ENCODE data around the gene THAP8. TPM values are rescaled to one million over a fixed set of nuclear protein-coding genes. Genes with fewer than 3 reads are reported as not detected.

THAP8 gene
- total RNA-seq, 1 experiment from 2014 or later, result 5.4 TPM

DNA sequence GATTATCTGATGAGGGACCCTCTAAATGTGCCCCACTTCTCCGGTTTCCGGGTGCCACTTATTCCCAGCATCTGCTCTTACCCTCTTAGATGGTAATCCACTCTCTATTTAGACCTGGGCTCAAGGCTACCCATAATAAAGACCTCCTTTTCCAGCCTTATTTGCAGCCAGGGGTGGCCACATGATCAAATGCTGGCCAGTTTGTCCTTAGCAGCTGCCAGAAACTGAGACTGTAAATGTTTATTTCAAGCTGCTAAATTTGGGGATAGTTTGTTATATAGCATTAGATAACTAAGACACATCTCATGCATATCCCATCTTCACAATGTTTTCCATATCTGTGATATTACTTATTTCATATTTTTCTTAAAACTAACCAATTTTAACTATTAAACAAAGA lies 10.1 kb downstream of the THAP8 start:
- no peaks in the 10 kb centered on the region for H3K9me3 ChIP-seq (ENCODE audit: control insufficient read depth, low read depth, low read length)
- no peaks in the 10 kb centered on the region for H3K23me2 ChIP-seq (ENCODE audit: insufficient read length, low read depth, low read length, poor library complexity, severe bottlenecking)
- WGBS (ENCODE audit: extremely low coverage, insufficient read length, low lambda C conversion rate), result no CpG with 5 or more reads among the region's 2 CpGs
- H3K27me3 Mint-ChIP-seq (ENCODE audit: low read depth), result no peaks in the 10 kb centered on the region; the same call in 1 of the 2 replicates
- no peak overlapping the region for H4K91ac ChIP-seq (ENCODE audit: insufficient read length, low read depth, low read length)
- no peaks in the 10 kb centered on the region; a peak in 1 of 5 replicates for H3K9me3 Mint-ChIP-seq
- H3K14ac ChIP-seq (ENCODE audit: insufficient read depth, low read length), result no peak overlapping the region
- no peaks in the 10 kb centered on the region for H4K20me1 ChIP-seq (ENCODE audit: control insufficient read depth, insufficient read depth, insufficient read length)
- no peak overlapping the region for H3K4me2 ChIP-seq (ENCODE audit: insufficient read depth, insufficient read length, low read length)
- H3K4ac ChIP-seq (ENCODE audit: low read depth, low read length), result no peak overlapping the region
- no peaks in the 10 kb centered on the region for H3K4me1 ChIP-seq (ENCODE audit: insufficient read depth, low read length)
- no peak overlapping the region for H2AFZ ChIP-seq (ENCODE audit: low read length)
- no peak overlapping the region for H3K56ac ChIP-seq (ENCODE audit: insufficient read length, low read depth, low read length)
- no peak overlapping the region for H3K9ac ChIP-seq (ENCODE audit: extremely low read depth, insufficient read length, low read length)
- peaks cover 3 to 6% (median 6%) of the 10 kb centered on the region in 3 experiments; a peak in 4 of 7 replicates for H3K36me3 Mint-ChIP-seq (ENCODE audit: insufficient read depth in 1 of 3, low read depth in 3 of 3)
- peaks cover 12 to 19% of the 10 kb centered on the region in 2 experiments for H3K4me1 Mint-ChIP-seq
- H4K8ac ChIP-seq (replicated peaks; ENCODE audit: insufficient read length, low read depth, low read length), result no peak overlapping the region
- no peak overlapping the region for H2BK12ac ChIP-seq (ENCODE audit: insufficient read length, low read depth, low read length)
- no peak overlapping the region for H3K4me3 Mint-ChIP-seq
- H2AK5ac ChIP-seq (ENCODE audit: insufficient read length, low read length), result no peak overlapping the region
- H3T11ph ChIP-seq (ENCODE audit: low read length), result no peak overlapping the region
- H3K27ac Mint-ChIP-seq, result no peak overlapping the region
- no peaks in the 10 kb centered on the region for H3K79me2 ChIP-seq (ENCODE audit: insufficient read depth, low read length)
- H3K79me1 ChIP-seq (ENCODE audit: insufficient read depth, low read depth, low read length, poor library complexity, severe bottlenecking), result no peaks in the 10 kb centered on the region
- H2BK20ac ChIP-seq (ENCODE audit: low read depth, low read length, poor library complexity, severe bottlenecking), result no peak overlapping the region
- H3K27me3 ChIP-seq (ENCODE audit: insufficient read depth, low read length), result no peaks in the 10 kb centered on the region
- no peak overlapping the region for H4K5ac ChIP-seq (ENCODE audit: insufficient read length, low read depth, low read length)
- no peak overlapping the region for H2BK5ac ChIP-seq (ENCODE audit: insufficient read length, low read length)
- H3K27ac ChIP-seq (ENCODE audit: insufficient read length, low read depth, low read length), result no peak overlapping the region
- TF ChIP-seq, protein P1, sequence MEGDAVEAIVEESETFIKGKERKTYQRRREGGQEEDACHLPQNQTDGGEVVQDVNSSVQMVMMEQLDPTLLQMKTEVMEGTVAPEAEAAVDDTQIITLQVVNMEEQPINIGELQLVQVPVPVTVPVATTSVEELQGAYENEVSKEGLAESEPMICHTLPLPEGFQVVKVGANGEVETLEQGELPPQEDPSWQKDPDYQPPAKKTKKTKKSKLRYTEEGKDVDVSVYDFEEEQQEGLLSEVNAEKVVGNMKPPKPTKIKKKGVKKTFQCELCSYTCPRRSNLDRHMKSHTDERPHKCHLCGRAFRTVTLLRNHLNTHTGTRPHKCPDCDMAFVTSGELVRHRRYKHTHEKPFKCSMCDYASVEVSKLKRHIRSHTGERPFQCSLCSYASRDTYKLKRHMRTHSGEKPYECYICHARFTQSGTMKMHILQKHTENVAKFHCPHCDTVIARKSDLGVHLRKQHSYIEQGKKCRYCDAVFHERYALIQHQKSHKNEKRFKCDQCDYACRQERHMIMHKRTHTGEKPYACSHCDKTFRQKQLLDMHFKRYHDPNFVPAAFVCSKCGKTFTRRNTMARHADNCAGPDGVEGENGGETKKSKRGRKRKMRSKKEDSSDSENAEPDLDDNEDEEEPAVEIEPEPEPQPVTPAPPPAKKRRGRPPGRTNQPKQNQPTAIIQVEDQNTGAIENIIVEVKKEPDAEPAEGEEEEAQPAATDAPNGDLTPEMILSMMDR (conservative IDR thresholded peaks at IDR 0.05), result no peak
- no peak overlapping the region for H2BK120ac ChIP-seq (ENCODE audit: low read depth, low read length, poor library complexity, severe bottlenecking)
- H2BK15ac ChIP-seq (ENCODE audit: low read depth, low read length), result no peak overlapping the region
- H3K18ac ChIP-seq (ENCODE audit: insufficient read length, low read depth, low read length), result no peak overlapping the region
- H3K23ac ChIP-seq (ENCODE audit: insufficient read length, low read depth, low read length), result no peak overlapping the region
- DNase-seq, result no peak
